ENCODE measurements around the gene ROBO1.
"Not testable (repeated sequence)": the region's sequence is repeated elsewhere in the genome, so short reads cannot be mapped to it uniquely, and the experiment has no call there.

Gene ROBO1

DNA sequence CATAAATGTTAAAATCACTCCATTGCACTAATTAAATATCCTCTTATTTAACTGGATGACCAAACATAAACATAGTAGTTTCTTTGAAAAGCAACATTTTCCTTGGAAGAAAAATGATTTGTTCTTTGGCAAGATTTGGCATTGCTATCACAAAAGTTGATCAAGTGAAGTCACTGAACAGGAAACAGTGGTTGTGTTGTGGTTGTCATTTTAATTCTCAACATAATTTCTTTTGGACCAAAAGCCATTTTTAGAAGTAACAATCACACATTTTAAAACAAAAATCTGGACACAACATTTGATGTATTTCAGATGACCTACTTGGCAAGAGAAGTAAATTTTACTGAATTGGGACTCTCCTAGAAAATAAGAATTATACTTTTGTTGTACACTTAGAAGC, 872.3 kb downstream of the ROBO1 start:
- DNase-seq = no peak

- DNase-seq = no peak
These were observed 873.0 kb downstream of the ROBO1 start for GRCh38 chr3:78894787-78895186.

DNA sequence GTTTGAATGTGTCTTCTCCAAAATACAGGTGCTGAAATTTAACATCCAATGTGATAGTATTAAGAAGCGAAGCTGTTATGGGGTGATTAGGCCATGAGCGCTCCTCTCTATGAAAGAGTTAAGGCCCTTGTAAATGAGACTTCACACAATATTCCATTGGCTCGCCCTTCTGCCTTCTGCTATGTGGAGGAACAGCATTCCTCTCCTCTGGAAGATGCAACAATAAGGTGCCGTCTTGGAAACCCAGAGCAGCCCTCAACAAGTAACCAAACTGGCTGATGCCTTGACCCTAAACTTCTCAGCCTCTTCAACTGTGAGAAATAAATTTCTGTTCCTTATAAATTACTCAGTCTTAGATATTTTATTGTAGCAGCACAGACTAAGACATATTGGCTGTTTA, 874.6 kb downstream of the ROBO1 start:
- DNase-seq = no peak

DNA sequence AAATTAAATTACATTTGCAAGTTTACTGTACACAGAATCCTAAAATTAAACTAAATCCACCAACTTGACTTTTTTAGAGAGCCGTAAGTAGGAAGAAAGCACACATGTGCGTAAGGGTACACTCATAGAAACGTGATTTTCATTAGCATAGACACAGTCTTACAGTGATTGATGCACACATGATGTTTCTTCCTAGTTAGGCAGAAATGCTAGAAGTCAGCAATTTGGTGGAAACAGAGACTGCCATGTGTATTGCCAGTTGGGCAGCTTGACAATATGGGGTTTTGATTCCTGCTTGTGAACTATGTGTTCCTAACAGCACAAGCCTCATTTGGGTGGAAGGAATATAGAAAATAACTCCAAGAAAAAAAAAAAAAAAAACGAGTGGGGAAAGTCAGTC, 878.5 kb downstream of the ROBO1 start:
- DNase-seq = no peak

DNA sequence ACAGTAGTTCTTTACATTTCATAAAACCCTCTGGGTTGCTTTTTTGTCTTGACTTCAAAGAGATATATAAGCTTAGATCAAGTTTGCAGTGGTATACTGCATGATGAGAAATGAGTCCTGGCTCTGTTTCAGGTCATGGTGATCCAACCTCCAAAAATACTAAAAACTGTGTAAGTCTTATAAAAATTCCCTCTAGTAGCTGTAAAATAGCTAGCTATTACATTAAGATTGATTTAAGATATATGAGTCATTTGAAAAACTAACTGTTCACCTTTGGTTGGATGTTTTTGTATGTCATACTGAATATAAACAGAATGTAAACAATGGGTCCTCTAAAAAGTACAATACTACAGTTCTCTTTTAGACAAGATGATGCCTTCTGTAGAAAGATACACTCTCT, 879.2 kb downstream of the ROBO1 start:
- DNase-seq = no peak

DNA sequence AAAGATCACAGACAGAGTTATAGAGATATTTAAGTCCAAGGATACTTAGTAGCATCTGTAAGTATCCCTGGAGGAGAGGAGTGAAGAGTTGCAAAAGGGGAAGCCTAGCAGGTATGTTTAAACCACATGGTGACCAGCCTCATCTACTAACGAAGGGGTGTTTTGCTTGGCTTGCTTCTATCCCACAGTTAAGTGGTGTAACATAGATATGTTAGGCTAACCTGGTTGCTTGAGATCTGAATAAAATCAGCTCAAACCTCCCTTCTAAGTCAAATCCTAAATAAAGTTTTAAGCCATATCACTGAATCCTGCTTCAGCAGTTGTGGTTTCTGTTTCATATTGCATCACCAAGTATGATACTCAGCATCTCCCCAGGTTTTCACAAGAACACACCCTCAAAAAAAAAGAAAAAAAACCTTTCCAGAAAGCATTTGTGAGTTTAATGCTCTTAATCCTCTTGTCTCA, 880.2 kb downstream of the ROBO1 start:
- no peak for DNase-seq

- no peak for DNase-seq
These were observed 880.8 kb downstream of the ROBO1 start for GRCh38 chr3:78887029-78887428.

GRCh38 chr3:78884567-78884966, 883.2 kb downstream of the ROBO1 start:
- not testable (repeated sequence) for DNase-seq

- no peak for DNase-seq
These were observed 885.5 kb downstream of the ROBO1 start for GRCh38 chr3:78882251-78882650.

DNA sequence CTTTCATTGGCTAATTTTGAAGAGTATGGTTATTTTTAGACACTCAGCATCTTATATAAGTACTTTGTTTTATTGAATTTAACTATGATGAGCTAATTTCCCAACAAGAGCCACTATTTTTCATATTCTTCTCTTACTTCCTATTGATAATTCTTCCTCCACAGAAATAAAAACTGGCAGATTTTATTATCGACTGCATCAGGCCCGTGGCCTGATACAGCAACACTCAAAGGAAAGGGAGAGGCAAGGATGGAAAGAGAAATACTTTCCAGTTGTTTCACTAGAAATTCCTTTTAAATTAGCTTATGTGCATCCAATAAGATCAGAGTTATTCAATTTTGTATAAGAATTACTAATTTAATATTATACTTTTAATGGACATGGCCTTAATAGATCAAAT, 886.3 kb downstream of the ROBO1 start:
- DNase-seq = no peak

GRCh38 chr3:78880603-78881461, 887.0 kb downstream of the ROBO1 start:
- DNase-seq = no peak

DNA sequence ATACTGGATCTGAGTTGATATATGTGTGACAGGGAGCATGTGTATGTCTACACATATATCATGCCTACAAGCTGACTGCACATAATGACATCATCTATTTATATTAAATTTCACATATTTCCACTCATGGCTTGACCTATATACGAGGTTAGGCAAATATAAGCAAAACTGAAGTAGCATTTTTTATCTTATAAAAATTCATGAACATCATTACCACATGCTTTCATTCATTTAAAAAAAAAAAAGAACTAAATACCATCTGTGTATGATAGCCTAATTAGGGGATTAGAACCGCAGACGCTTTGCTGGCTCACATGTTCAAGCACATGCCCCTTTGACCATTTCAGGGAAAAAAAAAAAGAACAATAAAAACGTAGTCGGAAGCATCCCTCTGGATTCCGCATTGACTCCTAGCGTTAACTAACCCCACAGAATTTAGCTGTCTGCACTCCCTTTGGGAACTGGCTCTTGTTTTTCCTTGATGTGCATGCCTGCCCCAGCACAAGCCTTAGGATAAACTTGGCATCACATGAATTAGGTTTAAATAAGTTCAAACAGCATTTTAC, 888.4 kb downstream of the ROBO1 start:
- DNase-seq = no peak

DNA sequence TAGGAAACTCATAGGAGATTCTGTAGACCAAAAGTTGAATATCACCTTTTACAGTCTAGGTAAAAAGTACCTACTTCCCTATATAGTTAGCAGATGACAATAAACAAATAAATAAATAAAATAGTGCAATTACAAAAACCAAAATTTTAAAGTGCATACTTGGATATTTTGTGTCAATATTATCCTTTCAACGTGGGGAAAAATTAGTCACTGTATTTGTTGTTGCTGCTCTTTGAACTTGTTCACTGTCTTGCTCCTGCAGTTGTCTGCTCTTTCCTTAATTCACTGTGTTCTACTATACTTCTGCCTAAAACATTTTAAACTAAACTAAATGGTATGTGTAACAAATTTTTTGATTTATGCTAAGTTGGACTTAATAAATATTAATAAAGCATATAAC, 889.0 kb downstream of the ROBO1 start:
- DNase-seq = no peak

DNA sequence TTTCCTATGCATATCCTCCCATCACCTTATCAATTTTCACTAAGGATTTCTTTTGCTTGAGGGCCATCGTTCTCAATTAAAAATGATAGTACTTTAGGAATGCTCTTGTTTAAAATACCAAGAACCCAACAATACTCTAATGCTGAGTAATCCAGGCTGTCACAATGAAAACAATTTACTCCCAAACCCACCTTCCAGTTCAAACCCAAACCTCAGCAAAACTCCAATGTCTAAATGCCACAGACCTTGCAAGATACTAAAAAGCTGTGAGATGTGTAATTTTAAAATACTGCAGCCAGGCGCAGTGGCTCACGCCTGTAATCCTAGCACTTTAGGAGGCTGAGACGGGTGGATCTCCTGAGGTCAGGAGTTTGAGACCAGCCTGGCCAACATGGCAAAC, 889.8 kb downstream of the ROBO1 start:
- DNase-seq = no peak

GRCh38 chr3:78875851-78876250, 891.9 kb downstream of the ROBO1 start:
- no peak for DNase-seq

- no peak for DNase-seq
These were observed 892.4 kb downstream of the ROBO1 start for GRCh38 chr3:78875436-78875835.

DNA sequence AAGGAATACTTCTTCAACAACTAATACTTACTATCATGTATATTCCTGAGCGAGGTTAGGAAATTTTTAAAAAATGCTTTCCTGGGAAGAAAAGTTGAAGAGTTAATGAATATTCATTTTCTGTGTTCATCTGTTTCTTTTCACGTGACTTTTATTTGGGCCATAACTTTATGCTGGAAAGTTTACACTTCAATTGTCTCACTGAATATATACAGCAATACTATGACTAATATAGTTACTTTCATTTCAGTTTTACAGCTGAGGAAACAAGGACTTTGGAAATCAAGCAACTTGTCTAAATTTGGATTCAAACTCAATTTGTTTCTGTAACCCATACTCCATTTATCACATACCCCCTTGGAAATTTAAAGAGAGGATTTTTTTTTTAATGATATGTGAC, 894.2 kb downstream of the ROBO1 start:
- no peak for DNase-seq

- DNase-seq = no peak
These were observed 895.6 kb downstream of the ROBO1 start for GRCh38 chr3:78872195-78872594.

- no peak for DNase-seq
These were observed 896.8 kb downstream of the ROBO1 start for GRCh38 chr3:78871048-78871447.

- DNase-seq = no peak
These were observed 897.3 kb downstream of the ROBO1 start for GRCh38 chr3:78870484-78870883.

DNA sequence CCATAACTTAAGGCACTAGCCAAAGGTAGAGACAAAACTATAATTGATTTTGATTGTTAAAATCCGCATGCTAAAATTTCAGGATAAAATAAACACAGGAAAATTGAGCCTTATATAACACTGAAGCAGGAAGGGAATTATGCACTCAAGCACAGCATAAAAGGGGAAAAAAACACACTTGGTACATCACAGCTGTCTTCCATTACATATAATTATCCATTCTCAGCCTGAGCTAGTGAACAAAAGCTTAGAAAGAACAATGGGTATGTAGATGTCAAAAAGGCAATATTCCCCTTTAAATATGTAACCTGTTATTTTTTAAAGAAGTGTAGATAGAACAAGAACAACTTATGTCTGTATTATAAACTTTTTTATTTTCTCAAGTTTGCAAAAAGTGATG, 899.2 kb downstream of the ROBO1 start:
- no peak for DNase-seq

DNA sequence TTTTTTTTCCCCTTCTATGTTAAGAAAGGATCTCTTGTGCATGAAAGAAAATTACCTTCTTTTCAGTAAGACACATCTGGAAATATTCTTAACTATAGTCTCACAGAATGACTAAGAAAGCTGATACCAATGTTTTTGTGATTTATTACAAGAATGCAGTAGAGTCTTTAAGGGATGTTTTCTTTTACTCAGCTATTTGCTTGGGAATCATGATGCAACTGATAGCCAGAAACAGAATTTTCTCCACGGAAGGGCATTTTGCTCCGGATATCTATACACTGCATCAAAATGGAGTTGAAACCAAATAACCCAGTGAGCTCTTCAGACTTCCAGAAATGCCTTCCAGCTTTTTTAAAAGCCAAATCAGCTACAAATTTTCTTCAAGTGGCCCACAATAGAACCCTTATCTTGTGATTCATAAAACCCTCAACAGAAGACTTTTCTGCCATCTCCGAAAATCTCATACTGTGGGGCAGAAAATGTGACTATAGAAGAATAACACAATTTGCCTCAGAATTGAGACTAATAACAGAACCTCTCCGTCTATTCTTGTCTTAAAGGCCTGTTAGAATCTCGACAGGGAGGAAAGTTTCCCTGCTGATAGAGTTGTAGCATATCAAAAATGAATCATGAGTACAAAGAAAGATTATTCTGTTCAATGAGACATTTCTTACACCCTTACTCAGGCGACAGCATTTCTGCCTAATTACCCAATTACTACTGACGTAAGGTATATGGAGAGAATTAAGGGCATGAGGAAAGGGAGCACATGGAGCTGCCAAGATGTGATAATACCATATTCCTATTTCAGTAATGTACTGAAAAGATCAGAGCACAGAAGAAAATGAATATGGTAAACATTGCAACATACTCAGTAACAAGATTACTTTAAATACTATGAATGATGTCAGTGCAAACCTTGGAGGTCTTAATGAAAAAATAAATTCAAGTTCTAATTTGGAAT, 900.1 kb downstream of the ROBO1 start:
- no peak for DNase-seq
